ENCODE measurements around the gene ERI3.

ERI3 gene

GRCh38 chr1:44227211-44227610 lies 127.8 kb downstream of the ERI3 start:
- H3K4me1 ChIP-seq: no peaks in the 10 kb centered on the region
- H3K9me3 ChIP-seq (ENCODE audit: control insufficient read depth, low read length): no peaks in the 10 kb centered on the region
- H2AFZ ChIP-seq: no peak overlapping the region
- H3K36me3 ChIP-seq (ENCODE audit: control insufficient read depth, insufficient read depth, low read length): no peaks in the 10 kb centered on the region
- no peak overlapping the region for H3K4me2 ChIP-seq (ENCODE audit: low read length)
- H3K9ac ChIP-seq: no peak overlapping the region
- H3K79me2 ChIP-seq: no peaks in the 10 kb centered on the region
- no peak overlapping the region for H3K27ac ChIP-seq
- no peak for TF ChIP-seq CTCF (IDR thresholded peaks at IDR 0.05)
- H3K4me3 ChIP-seq (ENCODE audit: low read depth, low read length): no peak overlapping the region
- H3K27me3 ChIP-seq (ENCODE audit: control insufficient read depth, insufficient read depth, low read length): no peaks in the 10 kb centered on the region

GRCh38 chr1:44225761-44226160 lies 129.3 kb downstream of the ERI3 start:
- TF ChIP-seq CTCF (IDR thresholded peaks at IDR 0.05): no peak
- H3K9me3 ChIP-seq (ENCODE audit: control insufficient read depth, low read length): no peaks in the 10 kb centered on the region
- H3K9ac ChIP-seq: no peak overlapping the region
- H3K27ac ChIP-seq: no peak overlapping the region
- H3K4me3 ChIP-seq (ENCODE audit: low read depth, low read length): no peak overlapping the region
- no peak overlapping the region for H2AFZ ChIP-seq
- no peak overlapping the region for H3K4me2 ChIP-seq (ENCODE audit: low read length)
- H3K27me3 ChIP-seq (ENCODE audit: control insufficient read depth, insufficient read depth, low read length): no peaks in the 10 kb centered on the region
- H3K36me3 ChIP-seq (ENCODE audit: control insufficient read depth, insufficient read depth, low read length): no peaks in the 10 kb centered on the region
- no peaks in the 10 kb centered on the region for H3K79me2 ChIP-seq
- H3K4me1 ChIP-seq: no peaks in the 10 kb centered on the region

GRCh38 chr1:44223187-44223610 lies 131.9 kb downstream of the ERI3 start:
- no peaks in the 10 kb centered on the region for H3K4me1 ChIP-seq
- TF ChIP-seq CTCF (IDR thresholded peaks at IDR 0.05): no peak
- no peaks in the 10 kb centered on the region for H3K27me3 ChIP-seq (ENCODE audit: control insufficient read depth, insufficient read depth, low read length)
- H3K36me3 ChIP-seq (ENCODE audit: control insufficient read depth, insufficient read depth, low read length): no peaks in the 10 kb centered on the region
- H3K9ac ChIP-seq: no peak overlapping the region
- H3K79me2 ChIP-seq: no peaks in the 10 kb centered on the region
- H2AFZ ChIP-seq: no peak overlapping the region
- H3K27ac ChIP-seq: no peak overlapping the region
- no peak overlapping the region for H3K4me3 ChIP-seq (ENCODE audit: low read depth, low read length)
- no peak overlapping the region for H3K4me2 ChIP-seq (ENCODE audit: low read length)
- no peaks in the 10 kb centered on the region for H3K9me3 ChIP-seq (ENCODE audit: control insufficient read depth, low read length)

- no peak overlapping the region for H3K9ac ChIP-seq
- H3K36me3 ChIP-seq (ENCODE audit: control insufficient read depth, insufficient read depth, low read length): no peaks in the 10 kb centered on the region
- H2AFZ ChIP-seq: no peak overlapping the region
- no peaks in the 10 kb centered on the region for H3K79me2 ChIP-seq
- no peaks in the 10 kb centered on the region for H3K27me3 ChIP-seq (ENCODE audit: control insufficient read depth, insufficient read depth, low read length)
- no peaks in the 10 kb centered on the region for H3K4me1 ChIP-seq
- no peaks in the 10 kb centered on the region for H3K9me3 ChIP-seq (ENCODE audit: control insufficient read depth, low read length)
- H3K4me2 ChIP-seq (ENCODE audit: low read length): no peak overlapping the region
- no peak overlapping the region for H3K4me3 ChIP-seq (ENCODE audit: low read depth, low read length)
- H3K27ac ChIP-seq: no peak overlapping the region
- TF ChIP-seq CTCF (IDR thresholded peaks at IDR 0.05): no peak
Observed at GRCh38 chr1:44222397-44223186, 132.5 kb downstream of the ERI3 start.

- H3K9ac ChIP-seq: no peak overlapping the region
- no peaks in the 10 kb centered on the region for H3K4me1 ChIP-seq
- no peaks in the 10 kb centered on the region for H3K79me2 ChIP-seq
- no peaks in the 10 kb centered on the region for H3K27me3 ChIP-seq (ENCODE audit: control insufficient read depth, insufficient read depth, low read length)
- no peak overlapping the region for H3K27ac ChIP-seq
- H2AFZ ChIP-seq: no peak overlapping the region
- H3K9me3 ChIP-seq (ENCODE audit: control insufficient read depth, low read length): no peaks in the 10 kb centered on the region
- H3K4me2 ChIP-seq (ENCODE audit: low read length): no peak overlapping the region
- no peak overlapping the region for H3K4me3 ChIP-seq (ENCODE audit: low read depth, low read length)
- no peak for TF ChIP-seq CTCF (IDR thresholded peaks at IDR 0.05)
- H3K36me3 ChIP-seq (ENCODE audit: control insufficient read depth, insufficient read depth, low read length): no peaks in the 10 kb centered on the region
Observed at GRCh38 chr1:44221769-44222168, 133.3 kb downstream of the ERI3 start.

Data from parathyroid adenoma (tissue), 2 donors.